SK-N-SH treated with all-trans-retinoic acid at 6 μM for 48 hours (cell line): ENCODE results near the gene BUB1.

Experiments used
- BACH2 ChIP-seq: fragments of 250-450 bp; sonication (Bioruptor Pico); IDR thresholded peaks from 2 replicates; pipeline ENCODE4 v1.9.0; 2021; ENCODE audit warnings: mild to moderate bottlenecking, borderline replicate concordance
- CSDC2 ChIP-seq: fragments of 250-450 bp; sonication (Bioruptor Pico); IDR thresholded peaks from 2 replicates; pipeline ENCODE4 v1.5.0; 2020; ENCODE audit warnings: mild to moderate bottlenecking, moderate library complexity
- ISL1 ChIP-seq: fragments of 250-450 bp; sonication (Bioruptor Pico); IDR thresholded peaks from 2 replicates; pipeline ENCODE4 v2.1.2; 2022; ENCODE audit warnings: mild to moderate bottlenecking, moderate library complexity
- PATZ1 ChIP-seq: fragments of 250-450 bp; sonication (Bioruptor Pico); IDR thresholded peaks from 2 replicates; pipeline ENCODE4 v1.8.0; 2020; ENCODE audit warnings: mild to moderate bottlenecking, moderate library complexity, borderline replicate concordance
- POU6F1 ChIP-seq: fragments of 250-450 bp; sonication (Bioruptor Pico); IDR thresholded peaks from 2 replicates; pipeline ENCODE4 v1.8.0; 2021; ENCODE audit warnings: low read depth, mild to moderate bottlenecking, moderate library complexity, borderline replicate concordance
- SNAI2 ChIP-seq: fragments of 250-450 bp; sonication (Bioruptor Pico); IDR thresholded peaks from 2 replicates; pipeline ENCODE4 v1.5.0; 2020; ENCODE audit warnings: mild to moderate bottlenecking, moderate library complexity
- TOX ChIP-seq: fragments of 250-450 bp; sonication (Bioruptor Pico); IDR thresholded peaks from 2 replicates; pipeline ENCODE4 v1.8.0; 2021; ENCODE audit warnings: mild to moderate bottlenecking, moderate library complexity, borderline replicate concordance
- ZC3H10 ChIP-seq: fragments of 250-450 bp; sonication (Bioruptor Pico); IDR thresholded peaks from 2 replicates; pipeline ENCODE4 v1.5.1; 2021; ENCODE audit warnings: mild to moderate bottlenecking, moderate library complexity
- ZFP3 ChIP-seq: fragments of 250-450 bp; sonication (Bioruptor Pico); IDR thresholded peaks from 2 replicates; pipeline ENCODE4 v1.5.0; 2020; ENCODE audit warnings: mild to moderate bottlenecking, moderate library complexity
- ZFP30 ChIP-seq: fragments of 450-650 bp; formaldehyde crosslinking; IDR thresholded peaks from 2 replicates; pipeline ENCODE4 v1.5.0; 2022; ENCODE audit warnings: mild to moderate bottlenecking, moderate library complexity
- TF ChIP-seq, protein P1 (sequence below): fragments of 250-450 bp; sonication (Bioruptor Pico); IDR thresholded peaks from 2 replicates; pipeline ENCODE4 v1.5.1; 2020; ENCODE audit warnings: low read depth, mild to moderate bottlenecking, moderate library complexity

- TF ChIP-seq PATZ1 (CRISPR knock-in tag) (no peak), POU6F1 (CRISPR knock-in tag) (no peak), ZC3H10 (CRISPR knock-in tag) (no peak), ISL1 (CRISPR knock-in tag) (no peak), ZFP3 (no peak), ZFP30 (no peak), TOX (CRISPR knock-in tag) (no peak), BACH2 (CRISPR knock-in tag) (no peak), SNAI2 (CRISPR knock-in tag) (no peak), CSDC2 (CRISPR knock-in tag) (no peak)
- TF ChIP-seq, protein P1, sequence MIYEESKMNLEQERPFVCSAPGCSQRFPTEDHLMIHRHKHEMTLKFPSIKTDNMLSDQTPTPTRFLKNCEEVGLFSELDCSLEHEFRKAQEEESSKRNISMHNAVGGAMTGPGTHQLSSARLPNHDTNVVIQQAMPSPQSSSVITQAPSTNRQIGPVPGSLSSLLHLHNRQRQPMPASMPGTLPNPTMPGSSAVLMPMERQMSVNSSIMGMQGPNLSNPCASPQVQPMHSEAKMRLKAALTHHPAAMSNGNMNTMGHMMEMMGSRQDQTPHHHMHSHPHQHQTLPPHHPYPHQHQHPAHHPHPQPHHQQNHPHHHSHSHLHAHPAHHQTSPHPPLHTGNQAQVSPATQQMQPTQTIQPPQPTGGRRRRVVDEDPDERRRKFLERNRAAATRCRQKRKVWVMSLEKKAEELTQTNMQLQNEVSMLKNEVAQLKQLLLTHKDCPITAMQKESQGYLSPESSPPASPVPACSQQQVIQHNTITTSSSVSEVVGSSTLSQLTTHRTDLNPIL (CRISPR knock-in tag): no peak
These were observed 834 bp upstream of the BUB1 start for GRCh38 chr2:110678457-110679336.
